Osteoblast (primary cell): ENCODE results near the gene RGR. TPM values are rescaled to one million over a fixed set of nuclear protein-coding genes. Genes with fewer than 3 reads are reported as not detected.

Experiments used
- DNase-seq: peaks from one replicate; pipeline ENCODE4 v3.0.0; 2011; ENCODE audit warnings: low spot score, mixed read lengths; ENCODE audit not compliant: insufficient read length; ENCODE audit errors: missing footprints
- H2AFZ ChIP-seq: 2 replicates; pipeline ENCODE4 v1.6.0; 2011; ENCODE audit warnings: mild to moderate bottlenecking, low read length
- H3K27ac ChIP-seq: 2 replicates; pipeline ENCODE4 v1.5.1; 2011; ENCODE audit warnings: mild to moderate bottlenecking, low read depth, low read length, moderate library complexity
- H3K27me3 ChIP-seq: 2 replicates; pipeline ENCODE4 v1.6.0; 2012; ENCODE audit warnings: mild to moderate bottlenecking, control low read depth, inconsistent platforms, low read length, moderate library complexity; ENCODE audit not compliant: insufficient read depth
- H3K36me3 ChIP-seq: 2 replicates; pipeline ENCODE4 v1.5.1; 2011; ENCODE audit warnings: mild to moderate bottlenecking, low read length, control low read depth, moderate library complexity; ENCODE audit not compliant: insufficient read depth
- H3K4me1 ChIP-seq: 2 replicates; pipeline ENCODE4 v1.5.1; 2011; ENCODE audit warnings: mild to moderate bottlenecking, low read length, control low read depth, moderate library complexity; ENCODE audit not compliant: insufficient read depth
- H3K4me2 ChIP-seq: 2 replicates; pipeline ENCODE4 v1.6.0; 2011; ENCODE audit warnings: mild to moderate bottlenecking, low read length; ENCODE audit not compliant: insufficient read depth
- H3K4me3 ChIP-seq: fragments of 200-600 bp; sonication (generic); 3 replicates; pipeline ENCODE4 v1.5.1; 2012; ENCODE audit warnings: mild to moderate bottlenecking, low read length, inconsistent platforms; ENCODE audit not compliant: insufficient read depth
- H3K79me2 ChIP-seq: 2 replicates; pipeline ENCODE4 v1.6.0; 2012; ENCODE audit warnings: mild to moderate bottlenecking, low read length, control low read depth, inconsistent platforms; ENCODE audit not compliant: insufficient read depth
- H3K9me3 ChIP-seq: 2 replicates; pipeline ENCODE4 v1.5.1; 2011; ENCODE audit warnings: low read depth, low read length, control low read depth
- H4K20me1 ChIP-seq: 2 replicates; pipeline ENCODE4 v1.6.0; 2012; ENCODE audit warnings: mild to moderate bottlenecking, low read length, control low read depth; ENCODE audit not compliant: insufficient read depth
- CTCF ChIP-seq: IDR thresholded peaks from 2 replicates; pipeline ENCODE4 v1.5.1; 2011; ENCODE audit warnings: mild to moderate bottlenecking, low read depth, low read length, moderate library complexity; ENCODE audit errors: extremely low read depth
- total RNA-seq: library from RNA; depleted of rRNA; stranded (reverse); fragments of >200 nt; gene quantifications from 2 replicates; pipeline ENCODE4 v1.2.3, GENCODE V29; 2012

The RGR gene
- total RNA-seq, 1 donor = not detected

GRCh38 chr10:84262190-84262956 lies 17.5 kb downstream of the RGR start:
- no peaks in the 10 kb centered on the region for H3K9me3 ChIP-seq
- no peak overlapping the region for H3K4me3 ChIP-seq
- no peaks in the 10 kb centered on the region for H3K36me3 ChIP-seq
- DNase-seq = no peak
- H2AFZ ChIP-seq = no peak overlapping the region
- no peaks in the 10 kb centered on the region for H3K79me2 ChIP-seq
- H3K27me3 ChIP-seq = no peaks in the 10 kb centered on the region
- H3K4me1 ChIP-seq = no peaks in the 10 kb centered on the region
- no peak for TF ChIP-seq CTCF
- H3K27ac ChIP-seq = no peak overlapping the region
- no peak overlapping the region for H3K4me2 ChIP-seq
- H4K20me1 ChIP-seq = no peaks in the 10 kb centered on the region

DNA sequence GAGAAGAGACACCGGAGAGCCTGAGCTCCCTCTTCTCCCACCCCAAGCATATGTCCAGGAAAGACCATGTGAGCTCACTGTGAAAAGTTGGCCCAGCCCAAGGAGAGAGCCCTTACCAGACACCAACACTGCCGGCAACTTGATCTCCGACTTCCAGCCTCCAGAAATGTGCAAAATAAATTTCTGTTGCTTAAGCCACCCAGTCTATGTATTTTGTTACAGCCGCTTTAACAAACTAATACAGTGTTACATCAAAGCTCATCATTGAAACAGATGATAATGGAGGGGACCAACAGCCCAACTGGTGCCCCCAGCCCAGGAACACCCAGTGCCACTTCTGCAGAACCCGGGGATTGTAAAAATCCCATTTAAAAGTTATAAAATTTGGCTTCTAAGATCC lies 18.9 kb downstream of the RGR start:
- H4K20me1 ChIP-seq = no peaks in the 10 kb centered on the region
- no peak overlapping the region for H3K4me2 ChIP-seq
- no peak for TF ChIP-seq CTCF
- no peaks in the 10 kb centered on the region for H3K36me3 ChIP-seq
- H3K4me1 ChIP-seq = peaks cover 5% of the 10 kb centered on the region
- H3K27me3 ChIP-seq = no peaks in the 10 kb centered on the region
- no peak for DNase-seq
- no peaks in the 10 kb centered on the region for H3K9me3 ChIP-seq
- no peaks in the 10 kb centered on the region for H3K79me2 ChIP-seq
- H3K4me3 ChIP-seq = no peak overlapping the region
- H2AFZ ChIP-seq = no peak overlapping the region
- no peak overlapping the region for H3K27ac ChIP-seq

DNA sequence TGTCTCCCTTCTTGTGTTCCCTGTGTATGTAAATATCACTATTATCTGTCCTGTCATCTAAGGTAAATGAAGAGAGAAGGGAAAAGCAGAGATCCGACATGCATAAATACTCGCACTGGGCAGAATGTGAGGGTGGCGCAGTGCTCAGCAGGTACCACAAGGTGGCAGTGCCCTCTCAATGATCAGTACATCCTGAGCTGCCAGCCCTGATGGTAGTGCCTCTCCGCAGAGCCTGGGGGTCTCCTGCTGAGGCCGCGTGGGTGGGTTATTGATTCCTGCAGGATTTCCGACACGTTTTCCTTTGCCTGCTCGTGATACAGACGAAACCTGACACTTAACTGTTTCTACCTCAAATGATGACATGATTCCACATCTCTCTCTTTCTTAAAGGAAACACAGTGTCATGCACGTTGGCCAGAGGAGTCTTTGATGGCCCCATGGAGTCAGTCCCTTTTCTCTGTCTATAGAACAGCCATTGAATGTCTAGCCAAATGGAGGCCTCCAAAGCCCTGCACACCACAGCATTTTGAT lies 19.8 kb downstream of the RGR start:
- Histone ChIP-seq H3K9me3 (no peaks in the 10 kb centered on the region), H3K4me1 (peaks cover 8% of the 10 kb centered on the region), H3K79me2 (no peaks in the 10 kb centered on the region), H3K36me3 (no peaks in the 10 kb centered on the region), H2AFZ (peak overlapping the region; percentile 58), H4K20me1 (no peaks in the 10 kb centered on the region), H3K27ac (no peak overlapping the region), H3K4me3 (no peak overlapping the region), H3K4me2 (peak overlapping the region; percentile 1), H3K27me3 (no peaks in the 10 kb centered on the region)
- DNase-seq = peak; percentile 70
- TF ChIP-seq CTCF = peak; percentile 94

- Histone ChIP-seq H3K4me1 (peaks cover 14% of the 10 kb centered on the region), H3K36me3 (no peaks in the 10 kb centered on the region), H3K79me2 (no peaks in the 10 kb centered on the region), H4K20me1 (no peaks in the 10 kb centered on the region), H2AFZ (no peak overlapping the region), H3K4me3 (no peak overlapping the region), H3K27me3 (no peaks in the 10 kb centered on the region), H3K9me3 (no peaks in the 10 kb centered on the region), H3K27ac (no peak overlapping the region), H3K4me2 (no peak overlapping the region)
- TF ChIP-seq CTCF = no peak
- no peak for DNase-seq
Measured at GRCh38 chr10:84265418-84265817, 20.6 kb downstream of the RGR start.
